RKO (cell line): ENCODE results near the gene HASPIN.

Experiments
- DNase-seq: peaks from one replicate; pipeline ENCODE4 v3.0.0-alpha.2; 2016; ENCODE audit warnings: low spot score

Gene HASPIN

DNA sequence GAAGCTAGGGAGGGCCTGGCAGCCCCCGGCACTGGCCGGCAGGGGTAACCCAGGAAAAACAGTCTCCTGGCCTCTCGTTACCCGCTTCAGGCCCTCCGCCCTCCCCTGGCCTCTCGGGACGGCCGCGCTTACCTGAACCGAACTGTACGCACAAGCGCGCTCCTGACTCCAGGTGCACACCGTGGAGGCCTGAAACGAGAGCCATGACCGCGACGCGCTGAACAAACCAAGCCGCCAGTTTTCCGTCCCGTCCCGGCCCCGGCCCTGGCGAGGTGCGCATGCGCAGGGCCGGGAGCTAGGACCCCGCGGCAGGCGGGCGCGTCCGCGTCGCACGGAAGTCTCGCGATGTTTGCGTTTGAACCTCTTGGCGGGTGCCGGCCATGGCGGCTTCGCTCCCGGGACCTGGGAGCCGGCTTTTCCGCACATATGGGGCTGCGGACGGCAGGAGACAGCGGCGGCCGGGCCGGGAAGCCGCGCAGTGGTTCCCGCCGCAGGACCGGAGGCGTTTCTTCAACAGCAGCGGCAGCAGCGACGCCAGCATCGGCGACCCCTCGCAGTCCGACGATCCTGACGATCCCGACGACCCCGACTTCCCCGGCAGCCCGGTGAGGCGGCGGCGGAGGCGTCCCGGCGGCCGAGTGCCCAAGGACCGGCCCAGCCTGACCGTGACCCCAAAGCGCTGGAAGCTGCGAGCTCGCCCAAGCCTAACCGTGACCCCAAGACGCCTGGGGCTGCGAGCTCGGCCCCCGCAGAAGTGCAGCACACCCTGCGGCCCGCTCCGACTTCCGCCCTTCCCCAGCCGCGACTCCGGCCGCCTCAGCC, at the start of gene HASPIN:
Gene HASPIN, plus strand, starts transcription at position 348 of the 822 bp plus-strand sequence. Its CDS starts 33 bp downstream, at position 381.
- DNase-seq = peak; percentile 91

DNA sequence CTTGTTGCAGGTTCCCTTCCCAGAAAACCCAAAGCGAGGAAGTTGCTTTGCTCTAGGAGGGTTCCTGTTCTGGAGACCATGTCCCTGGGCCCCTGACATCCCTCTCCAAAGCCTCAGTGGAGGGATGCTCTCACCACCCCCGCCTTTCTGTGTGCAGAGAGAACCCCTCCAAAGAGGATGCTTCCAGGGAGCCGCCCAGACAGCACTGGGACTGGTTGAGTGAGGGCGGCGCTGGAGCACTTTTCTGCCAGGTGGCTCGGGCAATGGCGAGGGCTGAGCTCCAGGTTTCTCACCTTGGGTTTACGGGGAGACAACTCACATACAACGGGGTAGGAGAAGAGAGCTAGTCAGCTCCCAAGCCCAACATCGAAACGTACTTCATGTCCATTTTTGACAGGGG, 47.8 kb upstream of the HASPIN start:
- no peak for DNase-seq

DNA sequence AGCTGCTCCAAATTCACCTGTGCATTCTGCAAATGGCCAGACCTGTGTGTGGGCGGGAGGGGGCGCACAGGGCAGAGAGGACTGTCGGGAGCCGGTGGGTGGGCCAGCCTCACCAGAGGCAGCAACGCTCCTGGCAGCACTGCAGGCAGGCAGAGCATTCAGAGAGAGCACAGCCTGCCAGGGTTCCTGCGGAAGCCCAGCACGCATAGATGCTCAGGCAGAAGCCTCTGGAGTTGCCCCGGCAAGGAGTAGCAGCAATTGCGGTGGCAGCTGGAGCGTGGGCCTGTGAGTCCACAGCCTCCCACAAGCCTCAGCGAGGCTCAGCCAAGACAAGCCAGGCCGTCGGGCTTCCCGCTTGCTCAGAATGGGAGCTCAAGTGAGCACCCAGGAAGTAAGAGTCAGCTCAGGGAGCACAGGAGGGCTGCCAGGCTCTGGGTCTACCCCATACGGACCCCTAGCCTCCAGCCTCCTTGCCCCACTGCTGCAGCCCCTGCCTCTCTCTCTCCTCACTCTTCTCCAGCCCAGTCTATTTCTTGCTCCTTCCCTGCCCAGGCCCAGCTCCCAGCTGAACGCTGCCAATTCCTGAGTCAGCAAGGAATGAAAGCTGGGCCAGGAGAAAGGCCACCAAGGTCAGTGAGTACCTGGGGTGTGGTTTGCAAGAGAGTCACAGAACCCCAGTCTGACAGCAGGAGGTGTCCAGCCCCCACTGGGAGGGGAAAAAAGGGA, 45.4 kb upstream of the HASPIN start:
- DNase-seq = no peak

DNA sequence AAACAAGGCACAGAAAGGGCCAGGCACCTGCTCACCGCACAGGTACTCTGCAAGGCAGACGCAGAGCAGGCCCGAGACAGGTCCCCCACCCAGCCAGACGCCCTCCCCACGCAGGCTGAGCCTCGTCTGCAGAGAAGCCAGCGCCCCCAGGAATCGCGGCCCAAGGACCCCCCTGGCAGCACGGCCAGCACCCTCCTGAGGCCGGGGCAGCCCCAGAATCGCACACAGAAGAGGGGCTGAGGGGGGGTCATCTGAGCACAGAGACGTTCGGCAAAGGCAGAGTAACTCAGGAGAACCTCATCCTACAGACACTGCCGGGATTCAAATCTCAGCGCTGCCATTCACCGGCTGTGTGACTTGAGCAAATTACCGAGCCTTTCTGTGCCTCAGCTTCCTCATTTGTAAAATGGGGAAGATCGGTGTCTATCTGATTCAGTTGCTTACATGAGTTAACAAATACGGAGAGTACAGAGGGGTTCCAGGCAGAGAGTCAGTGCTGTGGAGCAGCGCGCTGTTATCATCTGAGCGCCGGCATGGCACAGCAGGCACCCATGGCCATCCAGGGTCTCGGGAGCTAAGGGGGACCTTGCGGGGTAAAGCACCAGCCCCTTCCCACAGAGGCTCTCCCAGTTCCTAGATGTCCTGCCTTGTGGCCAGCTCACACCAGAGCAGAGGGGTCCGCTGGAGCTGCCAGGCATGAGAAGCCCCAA, 44.7 kb upstream of the HASPIN start:
- no peak for DNase-seq

DNA sequence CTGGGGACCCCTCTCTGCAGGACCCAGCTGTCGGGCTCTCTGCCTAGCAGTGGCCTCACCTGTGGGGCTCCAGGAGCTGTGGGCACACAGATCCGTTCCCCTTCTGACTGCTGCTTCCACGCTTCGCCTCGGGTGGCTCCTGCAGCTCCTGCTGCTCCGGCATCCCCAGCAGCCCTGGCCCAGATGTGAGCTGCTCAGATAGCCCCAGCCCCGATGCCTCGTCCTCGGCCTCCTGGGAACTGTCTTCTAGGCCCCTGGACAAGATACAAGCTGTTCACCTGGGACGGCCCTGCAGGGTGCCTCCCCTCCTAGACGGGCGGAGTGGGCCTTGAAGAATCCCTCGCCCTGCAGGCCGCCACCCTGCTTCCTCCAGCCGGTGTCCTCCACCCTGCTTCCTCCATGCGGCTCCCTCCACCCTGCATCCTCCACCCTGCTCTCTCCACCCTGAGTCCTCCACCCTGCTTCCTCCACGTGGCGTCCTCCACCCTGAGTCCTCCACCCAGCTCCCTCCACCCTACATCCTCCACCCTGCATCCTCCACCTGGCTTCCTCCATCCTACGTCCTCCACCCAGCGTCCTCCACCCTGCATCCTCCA, 44.1 kb upstream of the HASPIN start:
- DNase-seq = no peak

DNA sequence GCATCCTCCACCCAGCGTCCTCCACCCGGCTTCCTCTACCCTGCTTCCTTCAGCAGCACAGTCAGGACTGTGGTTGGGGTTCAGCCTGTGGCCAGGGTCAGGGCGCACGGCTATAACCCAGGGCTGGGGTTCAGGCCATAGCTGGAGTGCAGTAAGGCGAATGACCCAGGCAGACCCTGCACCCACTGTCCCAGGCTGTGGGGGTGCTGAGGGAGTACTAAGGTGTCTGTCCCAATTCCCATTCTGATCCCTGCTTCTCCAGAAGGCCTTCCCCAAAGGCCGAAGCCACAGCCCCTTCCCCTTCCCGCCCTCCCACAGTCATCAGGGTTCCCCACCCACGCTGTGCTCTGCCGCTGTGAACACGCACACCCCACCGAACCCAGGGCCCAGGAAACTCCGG, 42.6 kb upstream of the HASPIN start:
- DNase-seq = no peak

DNA sequence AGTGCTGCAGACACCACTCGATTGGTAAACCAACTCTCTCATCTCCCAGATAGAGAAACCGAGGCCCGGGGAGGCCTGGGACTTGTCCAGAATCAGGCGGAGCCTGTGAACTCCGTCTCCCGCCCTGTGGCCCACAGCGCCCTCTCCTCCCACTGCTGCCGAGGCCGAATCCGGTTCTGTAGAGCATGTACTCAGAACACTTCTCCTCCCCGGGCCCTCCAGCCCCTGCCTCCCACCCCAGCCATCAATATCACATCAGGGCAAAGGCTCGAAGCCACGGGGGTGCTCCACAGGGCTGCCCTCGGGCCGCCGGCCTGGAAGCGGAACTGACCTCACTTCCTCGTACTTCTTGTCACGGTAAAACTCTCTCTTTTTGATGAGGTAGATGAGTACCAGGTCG, 42.1 kb upstream of the HASPIN start:
- no peak for DNase-seq

DNA sequence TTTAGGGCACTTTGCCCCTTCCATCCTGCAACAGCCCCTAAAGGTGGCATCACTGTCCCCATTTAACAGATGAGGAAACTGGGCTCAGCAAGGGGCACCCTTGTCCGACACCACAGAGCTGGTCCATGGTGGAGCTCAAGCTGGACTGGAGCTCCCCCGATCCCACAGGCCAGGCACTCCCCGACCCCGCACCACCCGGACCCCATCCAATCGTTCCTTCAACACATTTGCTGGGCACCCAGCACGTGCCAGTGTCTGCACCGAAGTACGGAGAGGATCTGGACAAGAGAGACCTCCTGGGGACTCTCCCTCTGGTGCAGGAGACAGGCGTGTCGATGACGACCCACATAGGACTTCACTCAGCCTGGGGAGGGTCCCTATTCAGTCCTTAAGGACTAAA, 41.7 kb upstream of the HASPIN start:
- DNase-seq = no peak

DNA sequence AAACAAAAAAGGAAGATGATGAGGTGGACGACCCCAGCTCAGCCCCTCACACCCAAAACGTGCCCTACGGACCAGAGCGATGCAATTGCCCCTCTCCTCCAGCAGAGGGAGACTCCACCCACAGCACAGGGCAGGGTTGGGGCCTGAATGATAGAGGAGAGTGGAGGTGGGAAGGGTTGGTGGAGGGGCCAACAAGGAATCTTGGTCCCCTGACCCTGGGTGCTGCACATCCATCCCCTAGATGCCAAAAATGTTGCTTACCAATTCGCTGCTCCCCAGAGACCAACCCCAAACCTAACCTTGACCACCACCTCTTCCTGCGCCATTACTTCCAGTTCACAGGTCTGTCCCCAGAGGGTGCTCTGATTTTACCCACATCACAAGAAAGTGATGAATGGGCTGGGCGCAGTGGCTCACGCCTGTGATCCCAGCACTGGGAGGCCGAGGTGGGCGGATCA, 40.6 kb upstream of the HASPIN start:
- DNase-seq = peak; percentile 35

DNA sequence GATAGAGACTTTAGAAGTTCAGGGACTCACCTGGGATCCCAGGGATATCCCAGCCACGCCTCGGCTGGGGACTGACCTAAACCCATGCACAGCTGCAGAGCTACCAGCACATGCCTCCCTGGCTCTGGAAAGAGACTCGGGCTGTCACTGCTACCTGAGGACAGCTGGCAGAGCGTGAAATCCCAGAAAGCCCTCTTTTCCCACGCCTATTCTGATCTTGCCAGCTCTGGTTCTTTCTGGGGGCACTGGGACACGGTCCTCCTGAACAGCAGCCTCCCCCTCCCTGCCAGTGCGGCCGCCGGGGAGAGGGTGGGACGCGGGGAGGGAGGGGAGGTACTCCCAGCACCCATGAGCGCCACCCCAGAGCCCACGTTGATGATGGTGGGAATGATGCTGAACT, 38.5 kb upstream of the HASPIN start:
- DNase-seq = no peak

DNA sequence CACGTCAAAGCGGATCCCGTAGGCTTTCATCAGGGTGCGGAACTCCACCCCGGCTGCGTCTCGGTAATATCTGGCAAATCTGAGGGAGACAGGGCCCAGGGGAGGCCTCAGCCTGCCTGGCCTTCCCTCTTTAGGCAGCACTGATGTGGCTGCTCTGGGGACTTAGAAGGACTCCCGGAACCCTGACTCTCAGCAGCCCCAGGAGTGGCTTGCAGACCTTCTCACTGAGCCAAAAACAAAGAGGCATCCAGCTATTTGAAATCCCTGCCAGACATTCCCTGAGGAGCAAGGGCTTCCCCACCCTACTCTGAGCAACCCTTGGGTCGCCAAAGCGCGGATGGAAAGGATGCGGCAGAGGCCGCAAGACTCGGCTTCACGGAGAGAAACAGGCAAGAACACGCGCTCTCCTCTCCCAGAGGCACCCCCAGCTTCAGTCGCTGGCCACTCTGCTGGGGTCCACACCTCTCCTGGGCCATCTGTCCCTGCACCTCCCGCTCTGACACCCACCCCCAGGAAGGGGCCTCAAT, 35.6 kb upstream of the HASPIN start:
- no peak for DNase-seq

DNA sequence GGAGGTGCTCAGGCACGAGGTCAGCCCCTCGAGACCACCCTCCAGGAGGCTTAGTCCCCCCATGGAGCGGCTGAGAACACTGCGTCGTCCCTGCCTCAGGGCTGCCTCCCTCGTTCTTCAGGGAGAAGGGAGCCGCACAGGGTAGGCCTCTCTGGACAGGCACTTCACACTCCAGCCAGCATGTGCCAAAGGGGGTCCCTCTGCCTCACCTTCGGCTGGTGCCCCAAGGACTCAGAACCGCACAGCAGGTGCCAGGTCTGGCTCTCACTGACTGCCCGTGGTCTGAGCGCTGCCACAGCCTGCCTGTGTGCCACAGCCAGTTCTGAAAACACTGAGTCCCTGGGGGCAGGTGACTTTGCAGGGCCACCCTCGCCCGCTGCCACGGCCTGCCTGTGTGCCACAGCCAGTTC, 34.8 kb upstream of the HASPIN start:
- no peak for DNase-seq

DNA sequence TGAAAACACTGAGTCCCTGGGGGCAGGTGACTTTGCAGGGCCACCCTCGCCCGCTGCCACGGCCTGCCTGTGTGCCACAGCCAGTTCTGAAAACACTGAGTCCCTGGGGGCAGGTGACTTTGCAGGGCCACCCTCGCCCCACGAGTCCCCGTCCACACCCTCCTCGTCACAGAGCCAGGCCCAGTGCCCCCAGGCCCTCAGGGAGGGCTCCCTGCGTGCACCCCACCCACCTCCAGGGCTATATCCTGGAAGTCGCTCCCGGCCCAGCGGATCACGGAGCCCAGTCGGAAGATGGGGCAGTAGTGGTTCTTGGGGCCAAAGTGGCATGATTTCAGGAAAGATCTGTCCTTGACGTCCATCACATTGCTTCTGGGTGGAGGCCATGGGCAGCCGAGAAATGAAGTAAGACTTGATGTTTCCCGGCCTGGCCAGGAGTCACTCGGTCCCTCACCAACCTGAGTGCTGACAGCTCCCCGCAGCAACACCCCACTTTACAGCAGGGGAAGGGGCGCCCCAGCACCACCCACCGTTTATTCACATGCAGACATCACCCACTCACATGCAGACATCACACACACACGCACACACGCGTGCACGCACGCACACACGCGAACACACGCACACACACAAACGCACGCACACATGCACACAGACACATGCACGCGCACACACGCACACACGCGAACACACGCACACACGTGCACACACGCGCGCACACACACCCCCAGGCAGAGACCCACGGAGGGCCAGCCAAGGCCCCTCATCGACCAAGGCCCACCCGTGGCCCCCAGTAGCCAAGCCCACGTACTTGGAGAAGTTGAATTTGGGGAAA, 34.2 kb upstream of the HASPIN start:
- no peak for DNase-seq

DNA sequence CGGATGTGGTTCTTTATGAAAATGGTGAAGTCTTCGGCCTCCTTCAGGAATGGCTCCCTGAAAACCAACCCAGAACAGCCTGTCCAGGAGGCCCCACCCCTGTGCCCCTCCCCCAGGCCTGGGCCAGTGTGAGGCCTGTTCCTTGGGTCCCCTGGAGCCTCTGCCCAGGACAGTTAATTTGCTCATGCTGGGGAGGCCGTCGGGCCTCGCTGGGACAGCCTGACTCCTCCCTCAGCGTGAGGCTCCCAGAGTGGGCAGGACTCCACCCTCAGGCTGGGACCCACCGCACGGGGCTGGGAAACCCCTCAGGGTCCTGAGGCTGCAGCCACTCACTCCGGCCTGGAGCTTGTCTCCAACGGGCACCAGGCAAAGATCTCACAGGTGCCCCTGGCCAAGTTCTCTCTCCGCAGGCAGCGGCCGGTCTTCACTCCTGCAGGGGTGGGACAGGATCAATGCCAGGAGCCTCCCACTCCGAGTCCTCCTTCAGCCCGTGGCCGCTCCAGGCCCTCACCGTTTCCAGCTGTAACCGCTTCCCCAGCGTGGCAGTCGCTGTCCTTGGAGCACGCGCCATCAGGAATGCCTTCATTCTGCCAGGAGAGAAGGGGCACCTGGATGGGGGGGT, 33.5 kb upstream of the HASPIN start:
- DNase-seq = no peak

DNA sequence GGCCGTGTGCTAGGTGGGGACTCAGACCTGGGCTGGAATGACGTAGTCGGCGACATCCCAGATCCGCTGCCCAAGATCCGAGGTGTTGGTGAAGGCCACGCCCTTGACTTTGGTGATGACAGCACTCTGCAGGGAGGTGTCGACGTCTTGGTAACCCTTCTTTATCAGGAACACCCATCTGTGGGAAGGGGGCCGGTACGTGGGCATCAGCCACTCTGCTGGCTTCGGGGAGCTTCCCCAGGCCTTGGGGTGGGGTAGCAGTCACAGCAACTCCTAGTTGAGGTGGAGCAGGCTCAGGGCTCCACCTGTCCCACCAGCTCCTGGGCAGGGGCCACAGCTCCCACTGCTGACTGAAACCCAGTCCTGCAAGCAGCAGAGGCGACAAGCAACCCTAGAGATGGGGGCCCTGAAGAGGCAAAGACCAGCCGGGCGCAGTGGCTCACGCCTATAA, 32.1 kb upstream of the HASPIN start:
- no peak for DNase-seq

DNA sequence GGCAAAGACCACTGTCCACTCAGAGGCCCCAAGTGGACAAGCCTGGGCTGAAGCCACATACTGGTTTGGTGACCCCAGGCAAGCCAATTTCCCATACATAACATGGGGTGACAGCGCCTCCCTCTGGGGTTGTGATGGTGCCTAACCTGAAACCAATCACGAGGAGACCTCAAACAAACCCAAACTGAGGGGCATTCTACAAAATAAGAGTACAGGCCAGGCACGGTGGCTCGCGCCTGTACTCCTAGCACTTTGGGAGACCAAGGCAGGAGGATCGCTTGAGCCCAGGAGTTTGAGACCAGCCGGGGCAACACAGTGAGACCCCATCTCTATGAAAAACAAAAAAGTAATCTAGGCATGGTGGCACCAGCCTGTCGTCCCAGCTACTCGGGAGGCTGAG, 31.4 kb upstream of the HASPIN start:
- no peak for DNase-seq

DNA sequence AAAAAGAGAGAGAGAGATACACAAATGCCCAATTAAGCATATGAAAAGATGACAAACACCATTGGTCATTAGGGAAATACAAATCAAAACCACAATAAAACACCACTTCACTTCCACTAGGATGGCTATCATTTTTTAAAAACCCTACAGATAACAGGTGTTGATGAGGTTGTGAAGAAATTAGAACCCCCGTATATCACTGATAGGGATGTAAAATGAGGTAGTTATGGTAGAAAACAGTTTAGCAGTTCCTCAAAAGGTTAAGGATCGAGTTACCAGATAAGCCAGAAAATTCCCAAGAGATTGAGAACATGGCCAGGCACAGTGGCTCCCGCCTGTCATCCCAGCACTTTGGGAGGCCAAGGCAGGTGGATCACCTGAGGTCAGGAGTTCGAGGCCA, 30.6 kb upstream of the HASPIN start:
- no peak for DNase-seq

DNA sequence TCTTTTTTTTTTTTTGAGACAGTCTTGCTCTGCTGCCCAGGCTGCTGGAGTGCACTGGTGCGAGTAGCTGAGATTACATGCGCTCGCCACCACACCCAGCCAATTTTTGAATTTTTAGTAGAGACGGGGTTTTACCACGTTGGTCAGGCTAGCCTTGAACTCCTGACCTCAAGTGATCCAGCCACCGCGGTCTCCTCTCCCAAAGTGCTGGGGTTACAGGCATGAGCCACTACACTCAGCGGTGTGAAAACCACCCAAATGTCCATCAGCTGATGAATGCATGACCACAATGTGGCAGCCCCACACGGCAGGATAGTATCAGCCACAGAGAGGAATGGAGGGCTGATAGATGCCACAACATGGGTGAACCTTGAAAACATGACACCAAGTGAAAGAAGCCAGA, 29.9 kb upstream of the HASPIN start:
- no peak for DNase-seq

DNA sequence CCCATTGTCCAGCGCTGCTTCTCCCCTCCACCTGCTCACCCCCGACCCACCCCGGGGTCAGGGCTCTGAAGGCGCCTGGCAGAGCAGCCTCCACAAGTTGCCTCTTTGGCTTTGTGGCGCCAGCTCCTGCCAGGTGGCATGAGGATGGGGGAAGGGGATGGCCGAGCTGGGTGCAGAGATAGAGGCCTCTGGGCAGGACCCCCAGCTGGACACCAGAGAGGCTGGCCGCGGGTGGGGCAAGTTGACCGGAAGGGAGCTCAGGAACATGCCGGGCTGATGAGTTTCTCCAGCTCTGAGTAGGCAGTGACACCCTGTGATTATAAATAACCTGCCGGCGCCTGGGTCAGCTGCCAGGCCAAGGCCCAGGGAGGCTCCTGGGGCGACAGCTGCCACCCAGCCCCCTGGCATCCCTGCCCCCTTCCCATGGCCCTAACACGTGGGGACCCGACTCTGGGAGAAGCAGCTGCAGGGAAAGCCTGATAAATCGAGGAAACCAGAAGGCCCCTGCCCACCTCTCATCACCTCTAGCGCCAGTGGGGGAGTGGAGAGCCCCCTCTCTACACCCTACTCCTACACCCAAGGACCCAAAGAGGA, 28.5 kb upstream of the HASPIN start:
- peak; percentile 77 for DNase-seq

DNA sequence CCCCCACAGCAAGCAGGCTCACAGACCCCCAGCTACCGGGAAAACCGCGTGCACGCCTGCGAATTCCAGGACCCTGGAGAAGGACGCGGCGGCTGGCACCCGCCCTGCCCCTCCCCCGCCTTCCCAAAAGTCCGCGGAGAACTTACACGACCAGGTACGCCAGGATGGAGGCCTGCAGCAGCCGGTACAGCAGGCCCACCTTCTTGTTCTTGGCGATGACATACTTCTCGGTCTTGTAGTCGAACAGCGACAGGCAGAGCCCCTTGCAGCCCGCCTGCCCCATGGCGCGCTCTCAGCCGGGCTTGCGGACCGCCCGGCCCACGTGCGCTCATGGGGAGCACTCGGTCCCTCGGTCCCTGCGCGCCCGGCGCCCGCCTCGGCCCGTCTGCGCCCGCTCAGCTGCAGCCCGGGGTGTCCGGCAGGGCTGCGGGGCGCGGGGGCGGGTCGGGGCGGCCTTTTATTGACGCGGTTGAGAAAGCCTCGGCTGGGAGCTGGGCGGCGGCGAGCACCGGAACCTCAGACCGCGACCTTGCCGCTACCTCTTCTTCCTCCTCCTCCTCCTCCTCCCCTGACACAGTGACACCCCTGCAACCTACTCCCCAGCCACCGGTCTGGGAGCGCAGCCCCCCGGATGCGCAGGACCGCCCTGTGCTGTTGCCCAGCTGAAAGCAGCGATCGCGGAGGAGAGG, 27.8 kb upstream of the HASPIN start, which contains the start of gene P2RX5:
Gene P2RX5, minus strand, starts transcription at position 433 of the 689 bp plus-strand sequence. Its CDS starts 150 bp downstream, at position 283.
- peak; percentile 20 for DNase-seq
